ENCODE data around the gene FBN1.
A peak's percentile ranks its signal among the peaks of the same experiment; 100 is the strongest.

Gene FBN1

GRCh38 chr15:48578965-48579364 lies 66.5 kb downstream of the FBN1 start:
- DNase-seq, result no peak

DNA sequence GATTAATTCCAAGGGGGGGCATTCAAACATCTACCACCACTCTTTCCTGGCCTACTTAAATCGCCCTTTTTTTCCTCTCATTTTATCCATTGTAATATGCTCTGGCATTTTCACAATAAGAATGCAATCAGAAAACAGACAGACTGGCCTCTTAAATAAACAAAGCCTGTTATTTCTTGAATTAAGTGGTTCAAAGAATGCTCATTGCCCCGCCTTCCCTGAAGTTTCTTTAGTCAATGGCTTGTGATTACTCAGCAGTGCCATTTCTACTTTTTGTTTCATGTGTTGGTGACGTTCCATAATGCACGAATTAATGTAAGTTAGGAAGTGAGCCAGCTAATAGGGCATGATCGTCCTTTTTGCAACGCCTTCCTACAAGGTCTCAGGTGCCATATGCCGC lies 68.0 kb downstream of the FBN1 start:
- no peak for DNase-seq

DNA sequence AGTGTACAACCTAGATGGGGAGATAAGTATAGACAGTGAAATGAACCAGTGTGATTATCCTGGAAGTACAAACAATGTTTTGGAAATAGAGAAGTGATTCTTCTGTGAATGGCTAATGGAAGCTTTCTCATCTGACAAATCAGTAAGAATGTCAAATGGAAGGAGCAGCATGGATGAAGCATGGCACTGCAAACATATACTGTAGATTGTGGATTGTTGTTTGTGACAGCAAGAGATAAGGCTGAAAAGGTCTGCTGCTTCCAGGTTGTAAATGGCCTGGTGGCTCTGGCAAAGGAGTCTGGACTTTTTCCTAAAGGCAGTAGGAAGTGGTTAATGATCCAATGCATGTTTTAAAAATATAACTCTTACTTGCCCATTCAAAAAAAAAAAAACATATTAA lies 71.3 kb downstream of the FBN1 start:
- no peak for DNase-seq

DNA sequence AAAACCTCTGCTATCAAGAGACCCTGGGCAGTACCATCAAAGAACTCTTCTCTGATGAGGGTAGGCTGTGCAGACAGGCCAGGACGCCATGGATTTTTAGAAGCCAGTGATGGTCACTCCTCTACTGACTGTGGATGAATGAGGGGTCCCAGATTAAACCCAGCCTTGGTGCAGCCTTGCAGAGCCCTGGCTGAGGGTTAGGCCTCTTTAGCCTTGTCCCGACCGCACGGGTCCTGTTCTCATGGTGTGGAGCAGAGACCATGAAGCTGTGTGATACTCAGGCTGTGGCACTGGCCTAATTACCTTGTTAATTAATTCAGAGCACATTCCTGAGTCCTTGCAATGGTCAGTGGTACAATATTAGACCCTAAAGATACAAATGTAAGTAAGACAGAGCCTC lies 71.7 kb downstream of the FBN1 start:
- DNase-seq, result no peak

DNA sequence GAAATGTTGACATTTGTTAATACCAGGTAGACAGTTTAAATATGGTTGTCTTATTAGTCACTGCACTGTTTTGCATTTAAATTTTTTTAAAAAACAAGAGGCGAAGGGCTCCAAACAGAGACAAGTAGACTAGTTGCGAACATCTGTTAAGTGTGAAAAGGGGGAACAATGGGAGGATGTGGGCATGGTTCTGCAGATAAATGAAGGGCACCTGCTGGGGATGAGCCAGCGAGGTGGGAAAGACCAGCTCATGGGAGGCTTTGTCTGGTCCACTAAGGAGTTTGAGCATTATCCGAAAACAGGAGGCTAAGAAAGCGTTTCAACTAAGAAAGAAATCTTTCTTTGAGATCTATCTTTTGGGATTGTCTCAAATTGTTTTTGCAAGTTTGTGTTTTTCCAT lies 72.7 kb downstream of the FBN1 start:
- DNase-seq, result no peak

DNA sequence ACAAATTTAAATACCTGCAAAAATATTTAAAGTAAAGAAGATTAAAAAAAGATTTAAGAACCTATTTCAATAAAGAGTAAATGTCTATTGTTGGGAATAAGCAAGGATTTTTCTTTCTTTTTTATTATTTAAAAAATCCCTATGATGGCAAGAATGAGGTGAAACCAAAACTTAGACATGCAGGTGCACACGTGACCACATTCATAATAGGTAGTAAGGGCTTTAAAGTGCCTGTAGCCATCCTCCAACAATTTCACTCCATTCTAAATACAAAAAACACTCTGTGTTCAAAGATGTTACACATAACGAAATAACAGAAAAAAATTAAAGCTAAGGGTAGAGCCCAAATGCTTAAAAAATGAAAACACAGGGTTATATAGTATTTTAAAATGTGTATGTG lies 74.0 kb downstream of the FBN1 start:
- DNase-seq, result no peak

DNA sequence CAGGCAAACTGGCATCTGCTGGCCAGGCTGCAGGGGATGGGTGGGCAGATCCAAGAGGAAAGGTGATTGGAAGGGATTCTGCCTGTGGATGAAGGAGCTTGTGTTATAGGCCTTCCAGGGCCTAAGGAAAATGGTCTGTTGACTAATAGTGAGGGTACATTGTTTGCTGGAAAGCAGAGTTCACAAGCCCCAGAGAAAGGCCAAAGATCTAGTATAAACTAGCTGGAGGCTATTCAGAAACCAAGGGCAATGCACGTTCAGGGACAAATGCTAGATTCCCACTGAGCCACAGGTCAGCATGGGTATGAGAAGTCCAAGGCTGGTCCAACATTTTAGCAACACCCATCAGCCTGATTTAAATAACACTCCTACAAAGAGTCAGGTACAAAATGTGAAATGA lies 74.7 kb downstream of the FBN1 start:
- no peak for DNase-seq

DNA sequence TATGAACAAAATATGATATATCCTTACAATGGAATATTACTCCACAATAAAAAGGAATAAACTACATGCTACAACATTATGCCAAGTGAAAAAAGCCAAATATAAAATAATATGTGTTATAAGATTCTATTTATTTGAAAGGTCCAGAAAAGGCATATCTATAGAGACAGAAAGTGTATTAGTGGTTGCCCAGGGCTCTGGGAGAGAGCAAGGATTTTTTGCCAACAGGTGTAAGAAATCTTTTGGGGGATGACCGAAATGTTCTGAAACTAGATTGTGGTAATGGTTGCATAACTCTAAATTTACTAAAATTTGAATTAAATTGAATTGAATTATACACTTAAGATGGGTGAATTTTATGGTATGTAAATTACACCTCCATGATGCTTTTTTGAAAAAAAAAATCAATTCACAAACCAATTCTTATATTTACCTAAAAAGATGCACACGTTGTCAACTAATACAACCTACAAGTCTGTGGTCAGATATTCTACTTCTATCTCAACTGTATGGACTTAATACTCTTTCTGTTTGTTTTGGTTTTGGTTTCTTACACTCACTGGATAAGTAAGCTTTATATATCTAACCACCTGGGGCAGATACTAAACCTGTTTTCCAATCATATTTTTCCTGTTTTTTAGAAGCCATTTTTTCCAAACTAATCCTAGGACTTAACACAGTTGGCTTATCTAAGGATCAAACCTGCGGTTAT lies 75.8 kb downstream of the FBN1 start:
- no peak for DNase-seq

GRCh38 chr15:48566668-48567067 lies 78.8 kb downstream of the FBN1 start:
- peak; percentile 68 for DNase-seq

GRCh38 chr15:48565560-48566482 lies 79.7 kb downstream of the FBN1 start:
- DNase-seq, result peak; percentile 96

GRCh38 chr15:48564690-48565089 lies 80.8 kb downstream of the FBN1 start:
- no peak for DNase-seq

GRCh38 chr15:48563934-48564333 lies 81.6 kb downstream of the FBN1 start:
- DNase-seq, result peak; percentile 91

DNA sequence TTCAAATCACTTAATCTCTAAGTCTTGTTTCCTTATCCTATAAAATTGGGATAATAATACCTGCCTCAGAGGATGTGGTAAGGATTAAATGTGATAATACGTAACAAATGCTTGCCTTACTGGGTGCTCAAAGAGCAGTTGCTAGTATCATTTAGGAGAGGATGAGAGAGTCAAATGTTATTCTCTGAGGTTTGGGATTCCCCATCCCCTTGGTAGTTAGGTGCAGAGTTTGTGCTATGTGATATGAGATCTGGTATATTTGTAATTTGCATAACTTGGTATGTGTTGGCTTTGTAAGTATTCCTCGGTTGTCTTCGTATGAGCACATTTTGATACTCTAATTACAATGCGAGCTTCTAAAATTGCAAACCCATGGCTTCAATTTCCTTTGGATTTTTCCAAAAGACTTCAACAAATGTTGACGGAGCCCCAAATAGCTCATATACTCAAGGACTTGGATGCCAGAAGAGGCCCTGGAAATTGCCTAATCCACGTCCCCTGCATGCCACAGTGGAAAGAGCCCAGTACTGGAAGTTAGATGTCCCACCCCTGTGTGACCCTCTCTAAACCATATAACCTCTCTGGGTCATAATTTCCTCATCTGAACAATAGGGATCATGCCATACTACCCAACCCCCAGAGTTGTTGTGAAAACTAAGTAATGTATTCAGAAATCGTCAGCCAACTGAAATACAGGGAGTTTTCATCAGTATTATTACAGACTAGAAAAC lies 85.0 kb downstream of the FBN1 start:
- DNase-seq, result no peak

GRCh38 chr15:48559285-48559684 lies 86.2 kb downstream of the FBN1 start:
- peak; percentile 92 for DNase-seq

DNA sequence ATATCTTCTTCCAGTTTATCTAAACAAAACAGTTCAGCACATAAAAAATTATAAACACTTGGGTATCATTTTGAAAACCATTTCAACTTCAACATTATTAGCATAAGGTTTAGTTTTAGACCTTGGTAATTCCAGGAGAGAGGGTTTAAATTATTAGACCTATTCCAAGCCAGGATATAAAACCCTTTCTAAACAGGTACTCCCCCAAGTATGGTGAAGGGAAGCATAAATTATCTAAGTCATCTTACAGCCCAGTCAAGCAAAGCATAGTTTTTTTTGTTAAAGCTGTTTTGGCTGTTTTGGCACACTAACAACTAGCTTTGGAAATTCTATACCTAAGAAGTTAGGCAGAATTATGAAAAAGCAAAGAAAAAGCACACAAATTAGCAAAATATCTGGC lies 87.3 kb downstream of the FBN1 start:
- no peak for DNase-seq

DNA sequence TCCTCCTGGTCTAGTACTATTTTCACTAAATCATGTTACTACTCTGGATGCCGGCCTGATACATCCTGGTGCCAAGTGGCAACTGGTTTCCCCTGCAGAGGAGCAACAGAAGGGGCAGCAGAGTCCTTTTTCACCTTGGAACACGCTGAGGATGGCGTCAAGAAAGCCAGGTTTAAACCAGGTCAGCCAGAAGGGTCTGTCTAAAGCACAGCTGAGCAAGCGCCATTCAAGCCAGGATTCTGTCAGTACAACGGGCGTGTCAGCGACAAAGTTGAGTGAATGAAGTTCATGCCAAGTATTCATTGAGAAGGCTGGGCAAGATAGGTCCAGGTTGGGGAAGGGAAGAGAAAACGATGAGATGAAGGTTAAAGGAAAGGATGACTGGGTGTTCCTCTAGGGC lies 88.2 kb downstream of the FBN1 start:
- no peak for DNase-seq

GRCh38 chr15:48556159-48556897 lies 89.2 kb downstream of the FBN1 start:
- DNase-seq, result peak; percentile 61

DNA sequence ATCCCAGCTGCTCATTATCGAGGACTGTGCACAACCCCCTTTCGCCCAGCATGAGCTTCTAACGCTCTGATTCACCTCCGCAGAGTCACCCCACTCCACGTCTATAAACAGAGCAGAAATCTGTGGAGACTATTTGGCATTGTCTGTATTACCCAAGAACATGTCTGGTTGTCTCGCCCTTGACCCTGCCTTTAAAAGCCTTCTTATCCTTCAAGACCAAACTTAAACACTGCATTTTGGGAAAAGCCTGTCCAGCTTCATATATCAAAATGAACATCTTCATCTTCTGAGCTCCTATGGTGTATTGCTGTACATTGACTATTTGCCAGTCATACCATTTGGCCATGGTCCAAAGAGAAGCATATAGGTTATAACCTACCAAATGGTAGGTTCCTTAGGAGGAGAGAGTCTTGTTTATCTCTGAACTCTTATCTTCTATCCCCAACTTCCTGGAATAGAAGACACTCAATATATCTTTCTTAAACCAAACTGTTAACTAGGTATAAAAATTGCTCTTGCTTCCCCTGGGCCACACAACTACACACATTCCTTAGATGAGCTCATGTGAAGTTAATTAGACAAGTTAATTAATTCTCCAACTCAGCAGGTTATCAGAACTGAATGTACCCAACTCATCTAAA lies 90.1 kb downstream of the FBN1 start:
- peak; percentile 93 for DNase-seq

DNA sequence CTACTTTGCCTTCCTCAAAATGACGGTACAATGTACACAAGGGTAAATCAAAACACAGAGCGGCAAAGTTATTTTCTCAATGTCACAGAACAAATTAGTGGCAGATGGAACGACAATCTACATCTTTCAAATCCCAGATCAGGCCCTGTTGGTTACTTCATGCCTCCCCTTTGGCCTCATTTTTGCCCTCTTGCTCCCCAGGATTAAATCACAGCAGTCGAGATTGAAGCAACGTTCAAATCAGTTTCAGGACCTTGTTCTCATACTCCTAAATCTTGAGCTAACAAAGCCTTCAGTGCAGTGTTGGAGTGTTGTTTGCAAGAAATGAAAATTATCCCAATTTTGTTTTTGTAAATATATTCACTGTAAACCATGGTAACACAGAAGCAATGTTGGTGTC lies 91.4 kb downstream of the FBN1 start:
- DNase-seq, result no peak

- peak; percentile 87 for DNase-seq
These were observed 92.0 kb downstream of the FBN1 start for GRCh38 chr15:48553559-48553958.

DNA sequence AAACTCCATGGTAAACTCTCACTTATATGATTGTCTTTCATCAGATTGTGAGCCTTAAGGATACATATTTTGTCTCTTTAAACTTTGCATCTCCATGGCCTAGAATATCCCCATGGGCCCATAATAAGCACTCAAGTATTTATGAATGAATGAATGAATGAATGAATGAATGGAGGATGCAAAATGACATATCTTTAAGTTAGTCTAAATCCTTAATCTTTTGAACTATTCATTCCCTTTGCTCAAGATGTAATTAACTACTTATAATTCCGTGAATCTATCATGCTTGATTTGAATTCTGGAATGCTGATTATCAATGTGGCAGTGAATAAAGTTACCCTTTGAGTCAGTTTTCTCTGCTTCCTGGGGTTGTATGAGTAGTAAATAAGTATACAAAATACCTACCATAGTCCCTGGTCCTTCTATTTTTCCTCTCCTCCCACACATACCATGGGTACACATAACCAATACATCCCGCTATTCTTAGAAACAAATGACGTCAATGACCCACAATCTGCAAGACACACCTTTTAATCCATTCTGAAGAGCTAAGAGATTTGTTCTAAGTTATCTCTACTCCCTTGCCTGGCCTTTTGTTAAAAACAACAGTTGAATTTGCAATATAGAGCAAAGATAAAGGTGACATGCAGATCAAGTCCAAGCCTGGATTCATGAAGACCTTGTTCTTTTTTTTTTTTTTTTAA lies 94.5 kb downstream of the FBN1 start:
- DNase-seq, result no peak

DNA sequence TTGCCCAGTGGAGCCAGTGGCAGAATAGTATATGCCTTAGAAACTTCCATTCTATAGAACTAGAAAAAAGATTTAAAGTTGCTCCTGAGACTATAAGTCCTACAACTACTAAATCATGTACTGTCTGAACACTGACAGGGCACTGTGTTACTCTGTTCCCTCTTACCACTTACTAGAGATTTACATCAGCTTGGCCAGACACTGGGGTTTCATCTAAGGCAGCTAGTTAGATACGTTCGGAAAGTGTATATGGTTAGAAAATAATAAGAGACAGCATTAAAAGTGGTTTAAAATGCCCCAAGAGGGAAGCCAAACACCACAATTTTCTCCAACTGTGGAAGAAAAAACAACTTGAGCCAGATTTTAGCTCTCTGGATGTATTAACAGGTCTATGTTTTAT lies 97.1 kb downstream of the FBN1 start:
- DNase-seq, result no peak
